PC-3 (cell line): ENCODE results near the gene PMEPA1.

ENCODE experiments used
- CTCF ChIP-seq: fragments of 300-600 bp; sonication (generic); conservative IDR thresholded peaks from 2 replicates; pipeline ENCODE4 v1.5.1; 2017; ENCODE audit warnings: antibody characterized with exemption, low read depth, mild to moderate bottlenecking, low read length
- EZH2 ChIP-seq: fragments of 300-600 bp; sonication (generic); IDR thresholded peaks from one replicate; pipeline ENCODE4 v1.6.1; 2017; ENCODE audit warnings: antibody characterized with exemption, mild to moderate bottlenecking, low read length; ENCODE audit not compliant: unreplicated experiment
- EZH2phosphoT487 ChIP-seq: fragments of 300-600 bp; sonication (generic); IDR thresholded peaks from 2 replicates; pipeline ENCODE4 v1.6.1; 2018; ENCODE audit warnings: mild to moderate bottlenecking, antibody characterized with exemption, low read length, borderline replicate concordance

- TF ChIP-seq CTCF (no peak), EZH2phosphoT487 (no peak), EZH2 (no peak)
These were observed 81.5 kb downstream of the PMEPA1 start for GRCh38 chr20:57628047-57628961.
